Osteocyte (in vitro differentiated cells): ENCODE measurements around the gene CAPN10. TPM values are rescaled to one million over a fixed set of nuclear protein-coding genes. Genes with fewer than 3 reads are reported as not detected.

Experiments
- DNase-seq: peaks from one replicate; pipeline ENCODE4 v3.0.0; 2021; ENCODE audit warnings: mixed read lengths; ENCODE audit not compliant: unreplicated experiment; ENCODE audit errors: extremely low spot score
- H3K27ac Mint-ChIP-seq: one replicate; pipeline ENCODE4 v1.8.0; 2021; ENCODE audit warnings: mild to moderate bottlenecking, mixed read lengths; ENCODE audit not compliant: unreplicated experiment
- H3K27me3 Mint-ChIP-seq: one replicate; pipeline ENCODE4 v1.8.0; 2021; ENCODE audit warnings: mixed read lengths; ENCODE audit not compliant: unreplicated experiment
- H3K36me3 Mint-ChIP-seq: one replicate; pipeline ENCODE4 v1.8.0; 2021; ENCODE audit warnings: mixed read lengths; ENCODE audit not compliant: unreplicated experiment
- H3K4me1 Mint-ChIP-seq: one replicate; pipeline ENCODE4 v1.8.0; 2021; ENCODE audit warnings: mixed read lengths; ENCODE audit not compliant: unreplicated experiment
- H3K4me3 Mint-ChIP-seq: one replicate; pipeline ENCODE4 v1.8.0; 2021; ENCODE audit warnings: mild to moderate bottlenecking, moderate library complexity, mixed read lengths; ENCODE audit not compliant: unreplicated experiment
- H3K9me3 Mint-ChIP-seq: one replicate; pipeline ENCODE4 v1.8.0; 2021; ENCODE audit warnings: mixed read lengths; ENCODE audit not compliant: unreplicated experiment
- CTCF ChIP-seq: fragments of 200-600 bp; sonication (generic); IDR thresholded peaks from 2 replicates; pipeline ENCODE4 v1.5.0; 2021; ENCODE audit warnings: antibody characterized with exemption, mild to moderate bottlenecking, moderate library complexity
- total RNA-seq: library from RNA; stranded (reverse); gene quantifications from 2 replicates; pipeline ENCODE4 v1.2.1, GENCODE V29; 2021

The CAPN10 gene
- total RNA-seq, 1 donor from 2014 or later, result 37.7 TPM

- H3K36me3 Mint-ChIP-seq, result peaks cover 5% of the 10 kb centered on the region
- no peak for DNase-seq
- TF ChIP-seq CTCF, result no peak
- no peak overlapping the region for H3K4me3 Mint-ChIP-seq
- H3K9me3 Mint-ChIP-seq, result peaks cover 12% of the 10 kb centered on the region
- peaks cover 18% of the 10 kb centered on the region for H3K4me1 Mint-ChIP-seq
- no peaks in the 10 kb centered on the region for H3K27me3 Mint-ChIP-seq
- H3K27ac Mint-ChIP-seq, result peak overlapping the region; percentile 11
Observed at GRCh38 chr2:240579771-240580614, 6.5 kb upstream of the CAPN10 start.

GRCh38 chr2:240581811-240582210 is 4.7 kb upstream of the CAPN10 start:
- H3K36me3 Mint-ChIP-seq, result peaks cover 5% of the 10 kb centered on the region
- peaks cover 26% of the 10 kb centered on the region for H3K4me1 Mint-ChIP-seq
- no peaks in the 10 kb centered on the region for H3K27me3 Mint-ChIP-seq
- H3K9me3 Mint-ChIP-seq, result peaks cover 12% of the 10 kb centered on the region
- no peak overlapping the region for H3K4me3 Mint-ChIP-seq
- no peak overlapping the region for H3K27ac Mint-ChIP-seq
- TF ChIP-seq CTCF, result no peak
- no peak for DNase-seq

- TF ChIP-seq CTCF, result no peak
- H3K4me1 Mint-ChIP-seq, result peaks cover 32% of the 10 kb centered on the region
- no peak for DNase-seq
- peaks cover 12% of the 10 kb centered on the region for H3K9me3 Mint-ChIP-seq
- H3K27ac Mint-ChIP-seq, result no peak overlapping the region
- H3K4me3 Mint-ChIP-seq, result no peak overlapping the region
- peaks cover 5% of the 10 kb centered on the region for H3K36me3 Mint-ChIP-seq
- H3K27me3 Mint-ChIP-seq, result no peaks in the 10 kb centered on the region
Observed at GRCh38 chr2:240582781-240583180, 3.8 kb upstream of the CAPN10 start.

- H3K4me3 Mint-ChIP-seq, result no peak overlapping the region
- DNase-seq, result no peak
- no peak overlapping the region for H3K27ac Mint-ChIP-seq
- TF ChIP-seq CTCF, result no peak
- peaks cover 5% of the 10 kb centered on the region for H3K36me3 Mint-ChIP-seq
- no peaks in the 10 kb centered on the region for H3K27me3 Mint-ChIP-seq
- peaks cover 42% of the 10 kb centered on the region for H3K4me1 Mint-ChIP-seq
- H3K9me3 Mint-ChIP-seq, result peaks cover 12% of the 10 kb centered on the region
Observed at GRCh38 chr2:240583774-240584173, 2.8 kb upstream of the CAPN10 start.

- Mint-ChIP-seq H3K27me3 (no peaks in the 10 kb centered on the region), H3K4me1 (peaks cover 44% of the 10 kb centered on the region), H3K36me3 (peaks cover 5% of the 10 kb centered on the region), H3K4me3 (peak overlapping the region; percentile 95), H3K9me3 (peaks cover 12% of the 10 kb centered on the region), H3K27ac (peak overlapping the region; percentile 56)
- no peak for DNase-seq
- TF ChIP-seq CTCF, result no peak
Observed at GRCh38 chr2:240584486-240585031, 2.0 kb upstream of the CAPN10 start.
